K562 (cell line): Measurements from ENCODE around the gene SMG6. TPM values are rescaled to one million over a fixed set of nuclear protein-coding genes. Genes with fewer than 3 reads are reported as not detected.

Experiments used
- ATAC-seq: fragments of 200-7000 bp; cut with Tn5 transposase; 3 replicates; pipeline ENCODE4 v1.9.1; 2020; ENCODE audit warnings: moderate library complexity
- BruUV-seq: library from RNA; stranded (reverse); fragments of 400-500 nt; replicated peaks from 2 replicates; lab custom pipeline; 2021; lab: Mats Ljungman, UMichigan
- CTCF ChIA-PET: fragments of 300-600 bp; formaldehyde crosslinking; extraction: SDS; loops from one replicate; lab custom pipeline; 2021; ENCODE audit warnings: low intra/inter-chr PET ratio; lab: Yijun Ruan, JAX
- POLR2A ChIA-PET: fragments of 300-600, 350-650 bp; sonication (Branson Sonifier 250); formaldehyde crosslinking; extraction: SDS; loops from one replicate; lab custom pipeline; 2021; ENCODE audit warnings: antibody characterized with exemption, inconsistent platforms; lab: Yijun Ruan, JAX
- DNase-seq, 4 experiments: peaks; one replicate each; pipeline versions ENCODE4 v3.0.0 to v3.0.0-alpha.2; 2011 to 2018; ENCODE audit warnings: low spot score in 3 of 4, mixed read lengths in 3 of 4; ENCODE audit errors: extremely low read depth in 1 of 4
- FAIRE-seq: peaks from 2 replicates; lab custom pipeline; 2011; peaks lifted over from hg19 to GRCh38; lab: Jason Lieb, UNC
- H2AFZ ChIP-seq: 2 replicates; pipeline ENCODE4 v1.6.0; 2011; ENCODE audit warnings: low read depth, low read length, control low read depth, inconsistent platforms
- H3K27ac ChIP-seq: fragments of 200-600 bp; 3 replicates; pipeline ENCODE4 v1.8.0; 2011; ENCODE audit warnings: low read depth, mild to moderate bottlenecking, control low read depth, inconsistent platforms, low read length, moderate library complexity, mixed read lengths; ENCODE audit errors: extremely low read depth
- H3K27me3 ChIP-seq, 2 experiments: fragments of 300-600 bp in 1 of 2; 2 replicates in 1 of 2; 3 replicates in 1 of 2; pipeline versions ENCODE4 v1.6.0 to v1.8.0; 2011; ENCODE audit warnings: inconsistent platforms in 2 of 2, low read length in 2 of 2, mild to moderate bottlenecking in 1 of 2, mixed read lengths in 1 of 2, moderate library complexity in 1 of 2; ENCODE audit not compliant: control insufficient read depth in 2 of 2, insufficient read depth in 2 of 2
- H3K36me3 ChIP-seq: fragments of 300-600 bp; 3 replicates; pipeline ENCODE4 v1.8.0; 2011; ENCODE audit warnings: mild to moderate bottlenecking, low read length, inconsistent platforms; ENCODE audit not compliant: control insufficient read depth, insufficient read depth
- H3K4me1 ChIP-seq, 2 experiments: fragments of 200-600 bp in 1 of 2; replicated peaks in 1 of 2; 2 replicates in 1 of 2; 3 replicates in 1 of 2; pipeline versions ENCODE4 v1.5.1 to v1.8.0; 2011; ENCODE audit warnings: inconsistent platforms in 2 of 2, low read length in 2 of 2, mild to moderate bottlenecking in 1 of 2, mixed read lengths in 1 of 2, moderate library complexity in 1 of 2; ENCODE audit not compliant: control insufficient read depth in 2 of 2, insufficient read depth in 2 of 2
- H3K4me2 ChIP-seq: 2 replicates; pipeline ENCODE4 v1.6.1; 2011; ENCODE audit warnings: low read length, control low read depth, inconsistent platforms, mixed read lengths; ENCODE audit not compliant: insufficient read depth
- H3K4me3 ChIP-seq: fragments of 200-600 bp; sonication (generic), shearing (Covaris generic); 2 replicates; pipeline ENCODE4 v1.5.1; 2016; ENCODE audit warnings: control low read depth, inconsistent platforms
- H3K79me2 ChIP-seq: fragments of 200-600 bp; 3 replicates; pipeline ENCODE4 v1.8.0; 2011; ENCODE audit warnings: low read length, inconsistent platforms; ENCODE audit not compliant: control insufficient read depth, insufficient read depth
- H3K9ac ChIP-seq, 2 experiments: 2 replicates each; pipeline versions ENCODE4 v1.6.0 to v1.6.1; 2011; ENCODE audit warnings: low read depth in 2 of 2, low read length in 2 of 2, control low read depth in 1 of 2, inconsistent platforms in 1 of 2, mild to moderate bottlenecking in 1 of 2, mixed read lengths in 1 of 2; ENCODE audit not compliant: insufficient read depth in 1 of 2
- H3K9me1 ChIP-seq: one replicate; pipeline ENCODE4 v1.6.0; 2011; ENCODE audit warnings: inconsistent platforms, mild to moderate bottlenecking, low read length, moderate library complexity; ENCODE audit not compliant: control insufficient read depth, insufficient read depth
- H3K9me3 ChIP-seq: replicated peaks from 2 replicates; pipeline ENCODE4 v1.5.1; 2011; ENCODE audit warnings: low read depth, low read length, inconsistent platforms; ENCODE audit not compliant: control insufficient read depth, insufficient read depth
- H4K20me1 ChIP-seq: replicated peaks from 2 replicates; pipeline ENCODE4 v1.6.1; 2011; ENCODE audit warnings: low read length, inconsistent platforms, mixed read lengths; ENCODE audit not compliant: control insufficient read depth, insufficient read depth
- BACH1 ChIP-seq: fragments of 200-800 bp; sonication (Bioruptor generic); IDR thresholded peaks from 2 replicates; pipeline ENCODE4 v1.6.1; 2016; ENCODE audit warnings: missing genetic modification characterization, missing compliant biosample characterization
- DPF2 ChIP-seq: fragments of 450-650 bp; IDR thresholded peaks from 2 replicates; pipeline ENCODE4 v1.6.1; 2016
- E2F5 ChIP-seq: sonication (generic); formaldehyde crosslinking; IDR thresholded peaks from 2 replicates; pipeline ENCODE4 v1.8.0; 2022; ENCODE audit warnings: mild to moderate bottlenecking, missing genetic modification reagents
- MTA1 ChIP-seq: fragments of 450-650 bp; IDR thresholded peaks from 2 replicates; pipeline ENCODE4 v1.6.1; 2017; ENCODE audit warnings: borderline replicate concordance
- MTA3 ChIP-seq: fragments of 450-650 bp; formaldehyde crosslinking; IDR thresholded peaks from 2 replicates; pipeline ENCODE4 v1.6.1; 2017; ENCODE audit warnings: mild to moderate bottlenecking, borderline replicate concordance
- PTBP1 ChIP-seq: fragments of 200-400 bp; formaldehyde crosslinking; IDR thresholded peaks from 2 replicates; pipeline ENCODE4 v1.6.1; 2017; ENCODE audit warnings: low read depth, low read length
- SNAPC5 ChIP-seq: fragments of 250-450 bp; sonication (Bioruptor Pico); IDR thresholded peaks from 2 replicates; pipeline ENCODE4 v1.8.0; 2021; ENCODE audit warnings: moderate library complexity, mild to moderate bottlenecking, inconsistent platforms
- TEAD2 ChIP-seq: fragments of 450-650 bp; IDR thresholded peaks from 2 replicates; pipeline ENCODE4 v1.6.1; 2016; ENCODE audit warnings: missing genetic modification characterization, control low read depth, missing compliant biosample characterization
- XRCC5 ChIP-seq: fragments of 200-400 bp; formaldehyde crosslinking; IDR thresholded peaks from 2 replicates; pipeline ENCODE4 v1.6.1; 2017; ENCODE audit warnings: low read depth, mild to moderate bottlenecking, low read length
- ZNF707 ChIP-seq: fragments of 250-450 bp; sonication (Bioruptor Pico); conservative IDR thresholded peaks from 2 replicates; pipeline ENCODE4 v1.8.0; 2022; ENCODE audit warnings: inconsistent platforms, mild to moderate bottlenecking, moderate library complexity
- ZNF76 ChIP-seq: fragments of 250-450 bp; sonication (Bioruptor Pico); IDR thresholded peaks from 2 replicates; pipeline ENCODE4 v1.4.0; 2020; ENCODE audit warnings: mild to moderate bottlenecking, moderate library complexity, borderline replicate concordance
- WGBS: fragments of 100-300 bp; shearing (Covaris generic); methylation state at CpG from one replicate; pipeline ENCODE4 v1.1.6; 2016; ENCODE audit warnings: low coverage, mixed read lengths; ENCODE audit not compliant: insufficient coverage; ENCODE audit errors: missing lambda C conversion rate; 5-methylcytosine and 5-hydroxymethylcytosine counted together
- in situ Hi-C: fragments of 300-500 bp; cut with MboI; formaldehyde crosslinking; loops from 4 replicates; pipeline ENCODE4 v1.15.0; 2018; ENCODE audit warnings: inconsistent platforms, mixed read lengths
- intact Hi-C: fragments of 100-400 bp; cut with micrococcal nuclease; formaldehyde crosslinking; loops from 2 replicates; pipeline ENCODE4 v1.14.2; 2022
- polyA plus RNA-seq, 8 experiments: library from polyadenylated mRNA; depleted of rRNA in 4 of 8; stranded (reverse) in 5 of 8; unstranded in 3 of 8; fragments of >200 nt; fragmentation: Nextera tagmentation in 2 of 8; fragmentation: Illumina TruSeq in 1 of 8; extraction: Ambion mirVana in 2 of 8; extraction: Trizol in 1 of 8; gene quantifications; 2 replicates each; pipeline versions ENCODE4 v1.2.1 to v1.2.3, GENCODE V29; 2011 to 2014; ENCODE audit warnings: inconsistent platforms in 1 of 8, missing spikeins in 1 of 8
- total RNA-seq, 7 experiments: library from RNA; depleted of rRNA in 6 of 7; stranded (reverse); fragments of >200 nt in 6 of 7; fragmentation: Illumina TruSeq in 2 of 7; extraction: Trizol in 2 of 7; gene quantifications; 2 replicates each; pipeline versions ENCODE4 v1.2.1 to v1.2.3, GENCODE V29; 2011 to 2021; ENCODE audit warnings: low replicate concordance in 1 of 7

SMG6 gene
- total and polyA plus RNA-seq, 9 of the 15 experiments (the other 6 are each of a cell fraction or from before 2014, with no cell fraction given) = 0.44 to 13.9 (median 6.0) TPM

- no peak for TF ChIP-seq E2F5 (CRISPR knock-in tag)
Observed at GRCh38 chr17:2150806-2151205, 152.8 kb downstream of the SMG6 start (continued).

DNA sequence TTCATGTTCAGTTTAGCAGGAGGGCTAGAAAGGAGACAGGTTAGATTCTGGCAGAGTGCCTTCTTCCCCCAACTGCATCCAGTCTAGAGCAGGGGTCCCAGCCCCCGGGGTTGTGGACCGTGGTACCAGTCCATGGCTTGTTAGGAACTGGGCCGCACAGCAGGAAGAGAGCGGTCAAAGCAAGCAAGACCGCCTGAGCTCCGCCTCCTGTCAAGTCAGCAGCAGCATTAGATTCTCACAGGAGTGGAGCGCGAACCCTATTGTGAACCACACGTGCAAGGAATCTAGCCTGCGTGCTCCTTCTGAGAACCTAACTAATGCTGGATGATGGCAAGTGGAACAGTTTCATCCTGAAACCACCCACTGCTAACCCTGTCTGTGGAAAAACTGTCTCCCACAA is 153.7 kb downstream of the SMG6 start:
- FAIRE-seq (no peak), DNase-seq (no peak), ATAC-seq (no peak)
- Histone ChIP-seq H3K27ac (no peak overlapping the region), H3K9ac (no peak overlapping the region), H3K27me3 (no peaks in the 10 kb centered on the region), H3K4me3 (no peak overlapping the region), H3K9me3 (no peaks in the 10 kb centered on the region), H4K20me1 (no peaks in the 10 kb centered on the region), H3K4me1 (no peaks in the 10 kb centered on the region), H3K36me3 (peaks cover 5% of the 10 kb centered on the region; the same call in 2 of the 3 replicates), H2AFZ (no peak overlapping the region), H3K9me1 (no peaks in the 10 kb centered on the region), H3K79me2 (no peaks in the 10 kb centered on the region), H3K4me2 (no peak overlapping the region)
- ChIA-PET POLR2A (no interaction called here), CTCF (no interaction called here)
- no peak for TF ChIP-seq PTBP1
- no peak for TF ChIP-seq MTA1
- no peak for TF ChIP-seq XRCC5
- TF ChIP-seq SNAPC5 = no peak
- TF ChIP-seq BACH1 (tag) = no peak
- no peak for TF ChIP-seq DPF2
- TF ChIP-seq MTA3 = no peak
- TF ChIP-seq TEAD2 (tag) = no peak
- no peak for TF ChIP-seq ZNF707
- no peak for TF ChIP-seq ZNF76
- in situ Hi-C loops = no loop called here
- no TSS peak for BruUV-seq
- WGBS = 88% methylated on average over 8 of the region's 10 CpGs
- intact Hi-C loops = no loop called here
